Tracheal epithelial cell (primary cell): ENCODE measurements around the gene MYBPC1. TPM values are rescaled to one million over a fixed set of nuclear protein-coding genes. Genes with fewer than 3 reads are reported as not detected.

Experiments
- total RNA-seq: library from RNA; depleted of rRNA; stranded (reverse); fragments of >200 nt; gene quantifications from 2 replicates; pipeline ENCODE4 v1.2.1, GENCODE V29; 2014

Gene MYBPC1, protein sequence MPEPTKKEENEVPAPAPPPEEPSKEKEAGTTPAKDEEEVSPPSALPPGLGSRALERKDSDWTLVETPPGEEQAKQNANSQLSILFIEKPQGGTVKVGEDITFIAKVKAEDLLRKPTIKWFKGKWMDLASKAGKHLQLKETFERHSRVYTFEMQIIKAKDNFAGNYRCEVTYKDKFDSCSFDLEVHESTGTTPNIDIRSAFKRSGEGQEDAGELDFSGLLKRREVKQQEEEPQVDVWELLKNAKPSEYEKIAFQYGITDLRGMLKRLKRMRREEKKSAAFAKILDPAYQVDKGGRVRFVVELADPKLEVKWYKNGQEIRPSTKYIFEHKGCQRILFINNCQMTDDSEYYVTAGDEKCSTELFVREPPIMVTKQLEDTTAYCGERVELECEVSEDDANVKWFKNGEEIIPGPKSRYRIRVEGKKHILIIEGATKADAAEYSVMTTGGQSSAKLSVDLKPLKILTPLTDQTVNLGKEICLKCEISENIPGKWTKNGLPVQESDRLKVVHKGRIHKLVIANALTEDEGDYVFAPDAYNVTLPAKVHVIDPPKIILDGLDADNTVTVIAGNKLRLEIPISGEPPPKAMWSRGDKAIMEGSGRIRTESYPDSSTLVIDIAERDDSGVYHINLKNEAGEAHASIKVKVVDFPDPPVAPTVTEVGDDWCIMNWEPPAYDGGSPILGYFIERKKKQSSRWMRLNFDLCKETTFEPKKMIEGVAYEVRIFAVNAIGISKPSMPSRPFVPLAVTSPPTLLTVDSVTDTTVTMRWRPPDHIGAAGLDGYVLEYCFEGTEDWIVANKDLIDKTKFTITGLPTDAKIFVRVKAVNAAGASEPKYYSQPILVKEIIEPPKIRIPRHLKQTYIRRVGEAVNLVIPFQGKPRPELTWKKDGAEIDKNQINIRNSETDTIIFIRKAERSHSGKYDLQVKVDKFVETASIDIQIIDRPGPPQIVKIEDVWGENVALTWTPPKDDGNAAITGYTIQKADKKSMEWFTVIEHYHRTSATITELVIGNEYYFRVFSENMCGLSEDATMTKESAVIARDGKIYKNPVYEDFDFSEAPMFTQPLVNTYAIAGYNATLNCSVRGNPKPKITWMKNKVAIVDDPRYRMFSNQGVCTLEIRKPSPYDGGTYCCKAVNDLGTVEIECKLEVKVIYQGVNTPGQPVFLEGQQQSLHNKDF
- total RNA-seq, result not detected in 2 replicates

DNA sequence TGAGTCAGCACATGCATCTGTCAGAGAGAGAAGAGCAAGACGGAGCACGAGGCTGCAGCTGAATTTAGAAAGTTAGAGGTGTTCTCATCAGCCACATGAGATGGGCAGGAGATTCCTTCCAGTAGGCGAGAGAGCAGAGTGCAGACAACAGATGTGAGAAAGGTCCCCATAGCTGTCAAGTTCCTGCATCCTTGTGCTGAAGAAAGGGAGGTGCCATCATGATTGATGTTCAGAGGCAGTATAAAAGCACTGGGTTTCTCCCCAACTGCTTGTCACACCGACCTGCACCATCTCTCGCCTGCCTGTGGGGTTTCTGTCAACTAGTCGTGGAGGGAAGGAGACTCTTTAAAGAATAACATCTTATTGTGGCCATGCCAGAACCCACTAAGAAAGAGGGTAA lies at the start of gene MYBPC1:
Gene MYBPC1, plus strand, starts transcription at position 272 of the 400 bp plus-strand sequence. Its CDS starts 100 bp downstream, at position 372.

DNA sequence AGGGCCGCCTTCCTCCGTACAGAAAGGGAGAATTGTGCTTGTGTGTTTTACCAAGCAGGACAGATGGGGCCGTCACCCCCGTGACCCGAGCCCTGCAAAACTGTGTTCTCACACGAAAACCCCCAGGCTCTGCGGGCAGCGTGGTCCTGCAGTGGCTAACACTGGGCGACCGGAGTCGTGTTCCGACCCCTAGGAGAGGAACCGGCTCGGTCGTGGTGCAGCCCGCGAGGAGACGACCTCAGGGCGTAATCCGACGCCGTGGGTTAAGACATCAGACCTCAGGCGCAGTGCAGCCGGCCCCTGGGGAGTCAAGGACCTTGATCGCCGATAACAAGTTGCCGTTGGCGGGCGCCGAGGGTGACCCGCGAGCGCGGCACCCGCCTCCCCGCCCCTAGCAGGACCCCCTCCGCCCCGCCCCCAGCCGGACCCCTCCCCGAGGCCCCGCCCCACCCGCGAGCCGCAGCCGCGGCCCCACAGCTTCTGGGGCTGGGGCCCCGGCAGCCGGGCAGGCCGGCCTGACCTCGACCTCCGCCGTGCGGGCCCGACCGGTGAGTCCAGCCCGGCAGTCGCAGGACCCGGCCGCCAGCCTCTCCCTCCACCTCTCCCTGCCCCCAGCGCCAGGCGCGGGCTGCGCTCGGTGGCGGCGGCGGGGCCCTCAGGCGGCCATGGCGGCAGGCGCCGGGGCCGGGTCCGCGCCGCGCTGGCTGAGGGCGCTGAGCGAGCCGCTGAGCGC lies 102.6 kb downstream of the MYBPC1 start, which contains the start of gene CHPT1:
Gene CHPT1, plus strand, starts transcription at position 444 of the 733 bp plus-strand sequence. Its CDS starts 222 bp downstream, at position 666.

Other genes starting within 250 kb of the MYBPC1 start
- gene ARL1, start 187.2 kb upstream of the MYBPC1 start, total RNA-seq, result 84.0 and 110 TPM in 2 replicates
- gene SPIC, start 119.6 kb upstream of the MYBPC1 start, total RNA-seq, result not detected in 2 replicates
- gene CHPT1, start 102.7 kb downstream of the MYBPC1 start, total RNA-seq, result 9.0 and 22.7 TPM in 2 replicates
- 0.24 TPM in 1 of 2 replicates, not detected in the other for gene SYCP3, start 144.5 kb downstream of the MYBPC1 start, total RNA-seq
- 17.5 and 20.0 TPM in 2 replicates for gene GNPTAB, start 236.0 kb downstream of the MYBPC1 start, total RNA-seq